Fibroblast of lung (primary cell): Measurements from ENCODE around the gene FBXL2. TPM values are rescaled to one million over a fixed set of nuclear protein-coding genes. Genes with fewer than 3 reads are reported as not detected.

Source experiments
- DNase-seq, 2 donors: peaks; one replicate each; pipeline versions ENCODE4 v3.0.0 to v3.0.0-alpha.2; 2010; ENCODE audit warnings: low read depth in 2 of 2
- H2AFZ ChIP-seq: 2 replicates; pipeline ENCODE4 v1.5.1; 2012; ENCODE audit warnings: low read length, control low read depth, inconsistent platforms
- H3K27ac ChIP-seq: 2 replicates; pipeline ENCODE4 v1.5.1; 2011; ENCODE audit warnings: low read length, control low read depth; ENCODE audit not compliant: insufficient read depth
- H3K27me3 ChIP-seq: 2 replicates; pipeline ENCODE4 v1.5.1; 2011; ENCODE audit warnings: mild to moderate bottlenecking, low read length; ENCODE audit not compliant: control insufficient read depth, insufficient read depth
- H3K36me3 ChIP-seq: 2 replicates; pipeline ENCODE4 v1.5.1; 2011; ENCODE audit warnings: low read length; ENCODE audit not compliant: control insufficient read depth, insufficient read depth
- H3K4me1 ChIP-seq: 2 replicates; pipeline ENCODE4 v1.5.1; 2011; ENCODE audit warnings: low read length; ENCODE audit not compliant: control insufficient read depth, insufficient read depth; ENCODE audit errors: extremely low read depth
- H3K4me2 ChIP-seq: 2 replicates; pipeline ENCODE4 v1.5.1; 2011; ENCODE audit warnings: low read length, control low read depth; ENCODE audit not compliant: insufficient read depth; ENCODE audit errors: extremely low read depth
- H3K4me3 ChIP-seq, 4 experiments: fragments of 200-600 bp in 1 of 4; sonication (generic) in 1 of 4; replicated peaks in 1 of 4; 2 replicates each; pipeline ENCODE4 v1.5.1; 2011 to 2016; ENCODE audit warnings: low read length in 4 of 4, low read depth in 3 of 4, mild to moderate bottlenecking in 3 of 4, control low read depth in 2 of 4, inconsistent platforms in 1 of 4, mixed read lengths in 1 of 4; ENCODE audit not compliant: insufficient read depth in 1 of 4; ENCODE audit errors: control extremely low read depth in 1 of 4
- H3K79me2 ChIP-seq: 2 replicates; pipeline ENCODE4 v1.5.1; 2012; ENCODE audit warnings: mild to moderate bottlenecking, low read length, inconsistent platforms; ENCODE audit not compliant: control insufficient read depth, insufficient read depth
- H3K9ac ChIP-seq: 2 replicates; pipeline ENCODE4 v1.5.1; 2011; ENCODE audit warnings: mild to moderate bottlenecking, low read length, control low read depth; ENCODE audit not compliant: insufficient read depth
- H3K9me3 ChIP-seq: 2 replicates; pipeline ENCODE4 v1.5.1; 2012; ENCODE audit warnings: low read depth, low read length; ENCODE audit not compliant: control insufficient read depth, insufficient read depth
- H4K20me1 ChIP-seq: 2 replicates; pipeline ENCODE4 v1.5.1; 2011; ENCODE audit warnings: low read length; ENCODE audit not compliant: control insufficient read depth, insufficient read depth; ENCODE audit errors: extremely low read depth
- CTCF ChIP-seq, 2 donors: IDR thresholded peaks in 1 of 2; conservative IDR thresholded peaks in 1 of 2; 1 replicate in 1 of 2; 2 replicates in 1 of 2; pipeline ENCODE4 v1.5.1; 2011 to 2012; ENCODE audit warnings: low read length in 2 of 2, control low read depth in 1 of 2, inconsistent platforms in 1 of 2, low read depth in 1 of 2, mild to moderate bottlenecking in 1 of 2
- EZH2 ChIP-seq: IDR thresholded peaks from 2 replicates; pipeline ENCODE4 v1.5.1; 2012; ENCODE audit warnings: low read length, control low read depth, mild to moderate bottlenecking; ENCODE audit errors: missing control alignments
- polyA plus RNA-seq, 2 donors: library from polyadenylated mRNA; depleted of rRNA in 1 of 2; stranded (reverse) in 1 of 2; unstranded in 1 of 2; fragments of >200 nt; gene quantifications; 2 replicates each; pipeline ENCODE4 v1.2.1, GENCODE V29; 2011 to 2012; ENCODE audit warnings: missing spikeins in 1 of 2
- total RNA-seq: library from RNA; depleted of rRNA; stranded (reverse); fragments of >200 nt; gene quantifications from 2 replicates; pipeline ENCODE4 v1.2.1, GENCODE V29; 2014

FBXL2 gene
- total and polyA plus RNA-seq, 2 donors (not counting 1 experiment from before 2014, with no cell fraction given), result 16.2 to 26.5 TPM

DNA sequence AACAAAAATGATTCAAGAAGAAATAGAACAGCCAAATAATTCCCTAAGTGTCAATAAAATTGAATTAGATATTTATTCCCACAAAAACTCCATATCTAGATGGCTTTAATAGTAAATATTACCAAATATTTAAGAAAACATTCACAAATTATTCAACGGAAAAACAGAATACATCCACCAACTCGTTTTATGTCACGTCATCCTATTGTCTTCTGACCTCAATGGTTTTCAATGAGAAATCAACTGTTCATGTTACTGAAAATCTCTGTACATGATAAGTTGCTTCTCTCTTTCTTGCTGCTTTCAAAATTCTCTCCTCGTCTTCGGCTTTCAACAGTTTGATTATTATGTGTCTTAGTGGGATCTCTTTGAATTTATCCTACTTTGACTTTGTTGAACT, 17.1 kb upstream of the FBXL2 start:
- no peaks in the 10 kb centered on the region for H3K27me3 ChIP-seq
- no peaks in the 10 kb centered on the region for H3K4me1 ChIP-seq
- H3K27ac ChIP-seq, result no peak overlapping the region
- no peak overlapping the region for H3K4me3 ChIP-seq
- H3K36me3 ChIP-seq, result no peaks in the 10 kb centered on the region
- no peaks in the 10 kb centered on the region for H3K79me2 ChIP-seq
- no peak for DNase-seq
- no peak overlapping the region for H3K4me2 ChIP-seq
- no peaks in the 10 kb centered on the region for H4K20me1 ChIP-seq
- TF ChIP-seq CTCF (conservative IDR thresholded peaks at IDR 0.05 in 1 of 2, IDR thresholded peaks at IDR 0.05 in 1 of 2; ENCODE audit: low read depth in 1 of 2, low read length in 2 of 2), result no peak
- TF ChIP-seq EZH2, result no peak
- H3K9ac ChIP-seq, result no peak overlapping the region
- H2AFZ ChIP-seq, result no peak overlapping the region
- H3K9me3 ChIP-seq, result no peaks in the 10 kb centered on the region

- Histone ChIP-seq H3K9ac (no peak overlapping the region), H4K20me1 (no peaks in the 10 kb centered on the region), H3K36me3 (no peaks in the 10 kb centered on the region), H3K27me3 (no peaks in the 10 kb centered on the region), H3K9me3 (no peaks in the 10 kb centered on the region), H3K27ac (no peak overlapping the region), H2AFZ (no peak overlapping the region), H3K4me3 (no peak overlapping the region), H3K4me2 (no peak overlapping the region), H3K4me1 (no peaks in the 10 kb centered on the region), H3K79me2 (no peaks in the 10 kb centered on the region)
- TF ChIP-seq CTCF (conservative IDR thresholded peaks at IDR 0.05 in 1 of 2, IDR thresholded peaks at IDR 0.05 in 1 of 2; ENCODE audit: low read depth in 1 of 2, low read length in 2 of 2), result no peak
- TF ChIP-seq EZH2, result no peak
- no peak for DNase-seq
Observed at GRCh38 chr3:33269385-33269784, 7.9 kb upstream of the FBXL2 start.

- no peaks in the 10 kb centered on the region for H3K27me3 ChIP-seq
- H4K20me1 ChIP-seq, result no peaks in the 10 kb centered on the region
- no peaks in the 10 kb centered on the region for H3K4me1 ChIP-seq
- no peak overlapping the region for H3K4me3 ChIP-seq
- TF ChIP-seq EZH2 (no peak), CTCF (conservative IDR thresholded peaks at IDR 0.05 in 1 of 2, IDR thresholded peaks at IDR 0.05 in 1 of 2; ENCODE audit: low read depth in 1 of 2, low read length in 2 of 2) (no peak)
- H3K27ac ChIP-seq, result no peak overlapping the region
- no peak overlapping the region for H2AFZ ChIP-seq
- no peak overlapping the region for H3K4me2 ChIP-seq
- DNase-seq, result no peak
- H3K9ac ChIP-seq, result no peak overlapping the region
- no peaks in the 10 kb centered on the region for H3K36me3 ChIP-seq
- no peaks in the 10 kb centered on the region for H3K9me3 ChIP-seq
- no peaks in the 10 kb centered on the region for H3K79me2 ChIP-seq
Observed at GRCh38 chr3:33271324-33271723, 5.9 kb upstream of the FBXL2 start.
